ENCODE measurements around the gene PSMD1. TPM values are rescaled to one million over a fixed set of nuclear protein-coding genes. Genes with fewer than 3 reads are reported as not detected.

Gene PSMD1
- total RNA-seq, 3 donors from 2014 or later (not counting 1 experiment from before 2014, with no cell fraction given) = 44.1 to 54.9 (median 49.7) TPM

GRCh38 chr2:231219289-231219688, 162.6 kb downstream of the PSMD1 start:
- 87% methylated on average over 3 of the region's 3 CpGs for WGBS (ENCODE audit: insufficient coverage)
- Histone ChIP-seq H3K4me3 (ENCODE audit: low read length) (no peak overlapping the region), H3K36me3 (ENCODE audit: control insufficient read depth, insufficient read depth, low read length) (no peaks in the 10 kb centered on the region), H3K4me1 (ENCODE audit: control insufficient read depth, insufficient read depth, low read length) (no peaks in the 10 kb centered on the region), H3K27ac (ENCODE audit: low read length) (no peak overlapping the region), H3K9me3 (ENCODE audit: control insufficient read depth, insufficient read depth, low read length) (no peaks in the 10 kb centered on the region), H3K27me3 (ENCODE audit: control insufficient read depth, insufficient read depth, low read length) (no peaks in the 10 kb centered on the region)
- no peak overlapping the region for H3K27ac Mint-ChIP-seq
- DNase-seq (no peak), ATAC-seq (no peak)
- no peaks in the 10 kb centered on the region for H3K4me1 Mint-ChIP-seq
- no peaks in the 10 kb centered on the region for H3K9me3 Mint-ChIP-seq
- H3K27me3 Mint-ChIP-seq (ENCODE audit: low read depth in 2 of 2) = no peaks in the 10 kb centered on the region
- TF ChIP-seq CTCF (IDR thresholded peaks at IDR 0.05) = no peak
- H3K36me3 Mint-ChIP-seq = no peaks in the 10 kb centered on the region
- intact Hi-C loops (cut with micrococcal nuclease) = no loop called here
- H3K4me3 Mint-ChIP-seq = no peak overlapping the region

GRCh38 chr2:231221761-231222160, 165.1 kb downstream of the PSMD1 start:
- Histone ChIP-seq H3K36me3 (ENCODE audit: control insufficient read depth, insufficient read depth, low read length) (no peaks in the 10 kb centered on the region), H3K27ac (ENCODE audit: low read length) (no peak overlapping the region), H3K4me3 (ENCODE audit: low read length) (no peak overlapping the region), H3K4me1 (ENCODE audit: control insufficient read depth, insufficient read depth, low read length) (no peaks in the 10 kb centered on the region), H3K9me3 (ENCODE audit: control insufficient read depth, insufficient read depth, low read length) (no peaks in the 10 kb centered on the region), H3K27me3 (ENCODE audit: control insufficient read depth, insufficient read depth, low read length) (no peaks in the 10 kb centered on the region)
- H3K9me3 Mint-ChIP-seq = no peaks in the 10 kb centered on the region
- no peaks in the 10 kb centered on the region for H3K27me3 Mint-ChIP-seq (ENCODE audit: low read depth in 2 of 2)
- DNase-seq (no peak), ATAC-seq (no peak)
- no peak overlapping the region for H3K27ac Mint-ChIP-seq
- no peaks in the 10 kb centered on the region for H3K4me1 Mint-ChIP-seq
- intact Hi-C loops (cut with micrococcal nuclease) = no loop called here
- H3K4me3 Mint-ChIP-seq = no peak overlapping the region
- no peak for TF ChIP-seq CTCF (IDR thresholded peaks at IDR 0.05)
- H3K36me3 Mint-ChIP-seq = no peaks in the 10 kb centered on the region
- WGBS (ENCODE audit: insufficient coverage) = 91% methylated on average over 3 of the region's 3 CpGs

Other genes starting within 250 kb of the PSMD1 start
- gene ITM2C, start 191.9 kb upstream of the PSMD1 start, total RNA-seq = 10 to 100 TPM in 1 of 3 donors, 1 to 10 TPM in 2; 4.7 to 36.3 (median 5.1) TPM
- 1 to 10 TPM in 1 of 3 donors, under 1 TPM in 2; 0.09 to 1.1 (median 0.40) TPM for gene GPR55, start 131.6 kb upstream of the PSMD1 start, total RNA-seq
- not detected for gene SPATA3, start 60.7 kb upstream of the PSMD1 start, total RNA-seq
- gene C2orf72, start 19.3 kb upstream of the PSMD1 start, total RNA-seq = not detected
- not detected for gene HTR2B, start 68.2 kb downstream of the PSMD1 start, total RNA-seq
- 1 to 10 TPM; 1.2 to 2.3 (median 2.0) TPM for gene ARMC9, start 141.8 kb downstream of the PSMD1 start, total RNA-seq

Measured in natural killer cell (primary cell).